ENCODE data around the gene DROSHA.
"Not testable (repeated sequence)": the region's sequence is repeated elsewhere in the genome, so short reads cannot be mapped to it uniquely, and the experiment has no call there.

DROSHA gene

DNA sequence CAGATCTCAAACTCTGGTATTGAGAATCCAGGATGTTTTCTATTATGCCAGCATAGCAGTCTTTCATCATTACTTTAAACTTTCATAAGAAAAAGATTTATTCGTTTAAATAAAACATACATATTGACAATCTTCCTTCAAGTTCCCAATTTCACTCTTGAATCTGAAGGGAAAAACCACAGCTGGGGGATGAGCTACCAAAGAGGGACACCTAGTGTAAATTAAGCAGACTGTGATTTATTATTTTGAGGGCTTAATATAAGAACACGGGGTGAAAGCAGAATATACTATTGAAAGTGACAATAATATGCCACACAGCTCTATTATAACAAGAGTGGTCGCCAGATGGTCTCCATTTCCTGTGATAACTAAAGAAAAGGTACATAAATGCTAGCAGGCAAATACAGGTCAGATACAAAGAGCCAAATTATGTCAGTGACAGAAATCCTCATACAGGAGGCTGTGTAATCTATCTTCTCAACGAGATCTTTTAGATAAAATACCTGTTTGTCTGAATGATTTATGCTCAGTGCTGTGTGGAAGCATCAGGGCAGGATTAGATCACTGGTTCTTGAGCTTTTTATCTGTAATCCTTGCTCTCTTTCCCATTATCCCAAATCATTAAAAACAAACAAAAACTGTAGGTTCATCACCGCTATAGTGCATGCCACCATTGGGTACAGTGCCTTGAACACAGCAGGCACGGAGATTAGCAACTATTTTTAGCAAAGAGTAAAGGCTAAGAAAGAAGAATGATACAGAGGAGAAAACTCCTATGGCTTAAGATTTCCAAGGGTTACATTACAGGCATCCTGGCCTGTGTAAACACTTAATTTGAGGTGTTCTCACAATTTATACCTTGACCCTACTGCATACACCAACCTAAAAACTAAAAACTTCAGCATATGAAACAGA, 116.6 kb downstream of the DROSHA start:
- DNase-seq, result no peak

DNA sequence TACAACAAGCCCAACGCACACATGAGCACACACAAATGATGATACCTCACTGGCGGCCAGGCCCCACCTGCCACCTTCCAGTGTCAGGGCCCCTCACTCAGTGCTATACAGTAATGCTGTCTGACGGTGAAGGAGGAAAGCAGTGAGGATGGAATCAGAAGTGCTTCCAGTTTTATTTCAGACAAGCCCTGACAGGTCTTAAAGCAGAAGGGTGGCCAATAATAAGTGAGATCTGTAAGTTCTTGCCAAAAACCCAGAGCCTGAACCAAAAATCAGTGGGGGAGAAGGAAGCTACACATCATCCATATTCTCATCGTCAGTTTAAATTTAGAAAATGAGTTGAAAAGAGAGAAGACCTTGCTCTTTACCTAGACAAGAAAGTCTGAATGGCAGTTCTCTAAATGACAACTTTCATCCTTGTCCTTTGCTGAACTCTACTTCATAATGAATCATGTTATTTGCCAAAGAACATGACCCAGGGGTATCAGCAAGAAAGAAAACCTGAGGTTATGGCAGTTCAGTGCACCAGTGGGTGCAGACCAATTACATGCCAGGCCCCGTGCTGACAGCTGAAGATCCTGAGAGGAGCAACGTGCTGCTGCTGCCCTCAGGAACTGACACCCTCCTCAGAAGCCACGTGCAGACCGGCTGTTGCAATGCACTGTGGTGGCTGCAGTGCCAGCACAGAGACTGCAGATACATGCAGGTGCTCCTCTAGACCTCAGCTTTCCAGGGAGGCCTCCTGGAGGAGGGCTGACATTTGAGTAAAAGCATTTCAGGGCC, 118.7 kb downstream of the DROSHA start:
- no peak for DNase-seq

DNA sequence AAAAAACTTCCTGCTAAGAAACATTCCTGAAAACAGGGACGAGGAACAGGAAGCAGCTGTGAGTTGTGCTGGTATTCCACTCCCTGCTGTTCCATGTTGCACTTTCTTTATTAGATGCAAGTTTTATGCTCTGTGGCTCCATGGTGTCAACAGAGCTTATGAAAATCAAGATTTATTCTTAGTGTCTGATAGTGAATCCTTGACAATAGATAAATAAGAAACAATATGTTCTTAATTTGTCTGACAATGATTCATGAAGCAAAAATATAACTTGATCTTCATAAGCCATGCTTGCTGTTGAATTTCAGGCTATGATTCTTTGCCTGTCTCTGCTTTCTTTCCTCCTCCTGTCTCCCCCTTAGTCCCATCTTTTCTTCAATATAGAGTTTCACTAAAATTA, 119.6 kb downstream of the DROSHA start:
- no peak for DNase-seq

DNA sequence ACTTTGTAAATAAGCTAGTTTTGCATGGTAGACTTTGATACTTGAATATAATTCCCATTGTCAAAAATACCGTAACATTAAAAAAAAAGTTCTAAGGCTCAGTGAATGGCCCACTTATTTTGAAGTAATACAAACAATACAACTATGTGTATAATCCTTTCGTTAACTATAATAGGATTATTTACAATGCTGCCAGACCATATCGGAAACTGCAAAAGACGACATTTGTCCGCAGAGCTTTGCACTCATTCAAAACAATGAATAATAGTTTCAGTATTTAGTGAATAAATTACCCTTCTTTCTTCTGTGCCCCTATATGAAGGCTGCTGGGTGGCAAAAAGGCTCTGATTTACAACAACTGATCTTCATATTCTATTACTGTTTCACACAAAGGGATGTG, 121.8 kb downstream of the DROSHA start:
- no peak for DNase-seq

DNA sequence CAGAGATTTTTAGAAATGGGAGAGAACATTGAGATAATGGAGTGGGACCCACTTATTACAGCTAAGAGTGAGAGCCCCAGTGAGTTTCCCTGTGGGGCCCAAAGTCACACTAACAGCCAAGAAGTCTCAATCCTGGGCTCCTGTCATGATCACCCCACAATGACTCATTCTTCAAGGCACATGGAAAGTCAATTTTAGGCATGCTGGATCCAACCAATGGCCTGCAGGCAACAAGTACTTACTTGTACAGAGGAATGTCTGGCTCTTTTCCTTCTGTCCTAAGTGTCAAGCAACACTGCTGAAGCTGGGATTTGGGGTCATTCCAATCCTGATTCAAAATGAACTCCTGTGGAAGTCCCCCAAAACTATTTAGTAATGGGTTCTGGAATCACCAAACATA, 123.1 kb downstream of the DROSHA start:
- no peak for DNase-seq

DNA sequence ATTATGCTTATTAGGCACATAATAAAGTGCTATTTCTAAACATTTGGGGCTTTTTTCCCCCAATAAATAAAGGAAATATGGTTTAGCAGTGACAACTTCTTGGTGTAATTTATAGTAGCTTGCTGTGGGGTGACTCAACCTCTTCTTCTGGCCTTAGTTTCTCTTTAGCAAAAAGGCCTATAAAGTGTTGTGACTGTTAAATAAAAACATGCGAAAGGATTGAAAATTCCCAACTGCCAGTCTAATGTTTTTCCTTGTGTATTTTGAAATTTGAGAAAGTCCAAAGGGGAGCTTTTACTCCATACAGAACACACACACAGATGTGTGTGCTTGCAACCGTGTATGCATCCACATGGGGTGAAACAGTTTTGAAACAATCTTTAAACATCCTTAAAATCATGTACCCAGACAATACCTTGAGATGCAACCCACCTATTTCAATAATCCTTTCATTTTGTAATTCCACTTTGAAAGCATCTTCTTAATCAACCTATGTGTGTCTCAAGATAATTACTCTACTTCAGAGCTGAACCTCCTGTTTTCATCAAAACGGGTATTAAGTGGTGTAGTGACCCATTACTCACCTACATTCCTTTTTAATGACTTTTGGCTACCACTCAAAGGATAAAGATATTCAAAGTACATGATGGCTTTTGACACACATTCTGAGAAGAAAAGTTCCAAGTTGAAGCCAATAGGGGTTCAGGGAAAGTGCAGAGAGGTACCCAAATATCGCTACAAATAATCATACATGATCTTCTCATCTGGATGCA, 123.8 kb downstream of the DROSHA start:
- no peak for DNase-seq

DNA sequence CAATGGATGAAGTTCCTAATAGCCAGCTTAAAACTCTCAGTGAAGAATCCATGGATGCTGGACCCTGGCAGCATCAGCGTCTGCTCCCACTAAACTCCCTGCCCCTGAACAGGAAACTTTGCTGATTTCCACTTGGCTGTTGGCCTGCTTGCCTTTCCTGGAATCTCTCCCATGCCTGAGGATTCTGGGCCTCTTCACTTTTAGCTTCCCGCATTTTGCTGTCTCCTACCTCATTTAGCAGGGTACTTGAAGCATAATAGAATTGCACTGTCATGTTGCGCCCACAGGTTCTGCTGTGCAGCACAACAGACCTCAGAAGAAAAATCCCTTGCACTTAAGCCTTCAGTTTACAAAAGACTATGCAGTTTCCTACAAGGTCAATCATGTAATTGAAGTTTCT, 127.6 kb downstream of the DROSHA start:
- no peak for DNase-seq

DNA sequence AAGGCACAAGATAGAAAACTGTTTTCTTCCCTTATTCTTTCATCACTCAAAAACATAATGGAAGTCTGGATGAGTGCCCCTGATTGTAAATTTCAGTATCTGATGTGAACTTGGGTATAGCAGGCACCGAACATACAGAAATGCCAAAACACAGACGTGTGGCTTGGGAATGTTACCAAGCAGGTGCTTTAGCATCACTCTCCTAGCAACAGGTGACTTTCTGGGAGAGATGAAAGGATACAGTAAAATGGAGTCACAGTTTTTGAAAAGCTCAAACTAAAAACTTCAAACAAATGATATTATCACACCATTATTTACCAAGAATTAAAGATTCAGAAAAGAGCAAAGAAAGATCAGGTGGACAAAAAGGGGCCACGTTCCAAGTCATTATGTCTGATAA, 130.2 kb downstream of the DROSHA start:
- no peak for DNase-seq

DNA sequence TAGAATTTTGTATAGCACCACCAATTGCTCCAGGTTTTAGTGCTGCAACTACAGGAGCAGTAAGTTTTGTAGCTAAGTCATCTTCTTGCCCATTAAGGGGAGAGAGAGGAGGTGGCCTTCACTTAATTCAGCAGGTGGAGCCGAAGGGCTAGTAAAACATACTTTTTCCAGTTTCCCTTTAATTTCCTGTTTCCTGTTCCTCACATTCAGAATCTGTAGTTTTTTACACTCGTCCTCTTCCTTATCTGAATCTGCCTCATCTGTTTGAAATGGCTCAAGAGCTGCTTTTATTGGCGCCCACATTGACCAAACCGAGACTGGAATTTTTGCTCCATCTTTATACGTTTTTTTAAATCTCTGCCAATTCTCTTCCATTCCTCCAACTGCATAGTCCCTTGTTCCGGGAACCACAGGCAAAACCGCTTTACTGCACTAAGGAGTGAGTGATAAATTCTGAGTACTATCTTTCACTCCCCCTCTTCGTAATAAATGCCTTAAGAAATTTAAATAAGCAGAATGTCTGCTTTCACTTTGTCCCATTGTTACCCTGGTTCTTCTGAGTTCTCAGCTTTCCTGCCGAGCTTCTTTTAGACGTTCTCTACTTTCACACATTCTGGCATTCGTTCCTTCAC, 133.9 kb downstream of the DROSHA start:
- DNase-seq, result no peak

DNA sequence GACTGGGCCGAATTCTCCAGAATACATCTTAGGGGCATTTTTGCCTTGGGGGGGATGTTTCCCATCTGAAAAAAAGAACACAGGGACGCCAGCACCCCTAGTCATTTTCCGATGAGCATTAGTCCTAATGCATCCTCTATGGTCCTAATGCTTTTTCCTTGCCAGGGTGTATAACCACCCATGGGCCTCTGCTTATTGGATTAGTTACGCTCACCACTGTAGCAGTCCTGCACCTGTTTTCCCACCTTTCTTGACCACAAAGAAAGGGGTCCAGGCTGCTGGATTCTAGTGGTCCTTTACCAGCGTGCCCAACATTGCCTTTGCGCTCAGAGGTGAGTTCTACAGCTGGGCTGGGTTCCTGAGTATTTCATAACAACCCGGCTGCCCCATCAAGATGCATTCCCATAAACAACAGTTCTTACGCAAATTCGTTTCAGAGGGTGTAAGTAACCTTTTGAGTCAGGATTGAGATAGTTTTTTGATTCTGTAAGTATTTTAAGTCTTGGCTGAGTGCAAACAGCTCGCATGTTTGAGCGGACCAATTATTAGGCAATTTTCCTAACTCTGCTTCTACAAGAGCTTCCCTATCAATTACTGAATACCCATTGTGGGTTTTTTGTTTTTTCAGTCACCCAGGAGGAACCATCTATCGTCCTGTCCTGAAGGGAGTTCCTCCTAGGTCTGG, 135.1 kb downstream of the DROSHA start:
- DNase-seq, result no peak

DNA sequence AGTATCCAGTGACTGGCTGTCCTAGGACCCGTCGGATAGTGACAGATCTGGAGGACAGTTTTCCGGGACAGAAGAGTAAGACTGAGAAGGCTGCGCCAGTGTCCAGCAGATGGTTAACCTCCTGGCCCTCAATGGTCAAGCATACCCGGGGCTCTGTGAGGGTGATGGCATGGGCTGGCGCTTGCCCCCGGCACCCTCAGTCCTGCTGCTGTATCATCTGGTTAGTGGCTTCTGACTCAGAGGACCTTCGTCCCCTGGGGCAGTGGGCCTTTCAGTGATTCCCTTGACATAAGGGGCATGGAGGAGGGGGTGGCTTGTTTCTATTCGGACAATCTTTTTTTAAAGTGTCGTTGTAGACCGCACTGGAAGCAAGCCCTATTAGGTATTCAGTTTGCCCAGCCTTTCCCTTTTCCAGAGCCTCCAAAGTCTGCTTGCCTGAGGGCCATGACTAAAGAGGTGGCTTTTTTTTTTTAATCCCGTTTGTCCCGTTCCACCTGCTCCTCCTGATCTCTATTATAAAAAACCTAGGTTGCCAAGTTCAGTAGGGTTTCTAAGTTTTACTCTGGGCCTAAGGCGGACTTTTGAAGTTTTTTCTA, 136.3 kb downstream of the DROSHA start:
- not testable (repeated sequence) for DNase-seq

DNA sequence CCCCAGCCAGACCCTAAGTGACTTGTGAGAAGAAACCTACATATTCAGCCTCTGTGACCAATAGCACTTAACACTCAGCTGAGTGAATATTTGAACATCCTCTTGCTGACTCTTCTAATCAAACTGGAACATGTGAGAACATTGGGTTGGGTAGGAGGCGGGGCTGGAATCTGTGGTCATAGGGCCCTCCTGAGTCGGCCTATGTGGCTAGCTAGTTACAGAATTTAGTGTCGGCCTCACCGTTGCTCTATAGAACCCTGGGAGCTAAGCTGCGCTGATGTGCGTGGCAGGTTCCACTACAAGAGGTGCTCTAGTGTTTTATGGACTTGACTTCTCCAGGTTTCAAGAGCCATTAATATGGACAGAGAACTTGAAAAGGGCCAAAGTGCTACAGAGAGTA, 138.8 kb downstream of the DROSHA start:
- DNase-seq, result no peak

DNA sequence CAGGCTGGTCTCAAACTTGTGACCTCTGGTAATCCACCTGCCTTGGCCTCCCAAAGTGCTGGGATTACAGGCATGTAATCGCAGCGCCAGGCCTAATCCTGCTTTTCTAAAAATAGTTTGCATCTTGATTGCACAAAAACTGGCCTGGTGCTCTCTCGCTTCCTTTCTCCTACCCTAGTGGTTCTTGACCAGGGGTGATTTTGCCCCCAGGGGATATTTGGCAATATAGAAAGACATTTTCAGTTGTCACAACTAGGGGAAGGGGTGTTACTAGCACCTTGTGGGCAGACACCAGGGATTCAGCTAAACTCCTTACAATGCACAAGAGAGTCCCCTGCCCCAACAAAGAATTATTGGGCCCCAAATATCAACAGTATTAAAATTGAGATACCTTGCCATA, 139.8 kb downstream of the DROSHA start:
- DNase-seq, result no peak

DNA sequence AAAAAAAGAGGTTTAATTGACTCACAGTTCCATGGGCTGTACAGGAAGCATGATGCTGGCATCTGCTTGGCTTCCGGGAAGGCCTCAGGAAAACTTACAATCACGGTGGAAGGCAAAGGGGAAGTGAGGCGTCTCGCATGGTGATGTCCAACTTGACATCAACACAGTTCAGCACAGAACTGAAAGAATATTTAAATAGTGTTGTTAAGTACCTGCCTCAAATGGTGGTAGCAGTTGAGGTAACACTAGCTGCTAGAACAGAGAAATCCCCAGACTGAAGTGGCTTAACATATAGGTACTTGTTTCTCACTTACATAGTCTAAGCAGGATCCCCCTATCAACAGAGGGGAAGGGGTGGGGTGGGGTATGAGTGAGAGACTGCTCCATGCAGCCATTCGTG, 141.6 kb downstream of the DROSHA start:
- DNase-seq, result no peak

DNA sequence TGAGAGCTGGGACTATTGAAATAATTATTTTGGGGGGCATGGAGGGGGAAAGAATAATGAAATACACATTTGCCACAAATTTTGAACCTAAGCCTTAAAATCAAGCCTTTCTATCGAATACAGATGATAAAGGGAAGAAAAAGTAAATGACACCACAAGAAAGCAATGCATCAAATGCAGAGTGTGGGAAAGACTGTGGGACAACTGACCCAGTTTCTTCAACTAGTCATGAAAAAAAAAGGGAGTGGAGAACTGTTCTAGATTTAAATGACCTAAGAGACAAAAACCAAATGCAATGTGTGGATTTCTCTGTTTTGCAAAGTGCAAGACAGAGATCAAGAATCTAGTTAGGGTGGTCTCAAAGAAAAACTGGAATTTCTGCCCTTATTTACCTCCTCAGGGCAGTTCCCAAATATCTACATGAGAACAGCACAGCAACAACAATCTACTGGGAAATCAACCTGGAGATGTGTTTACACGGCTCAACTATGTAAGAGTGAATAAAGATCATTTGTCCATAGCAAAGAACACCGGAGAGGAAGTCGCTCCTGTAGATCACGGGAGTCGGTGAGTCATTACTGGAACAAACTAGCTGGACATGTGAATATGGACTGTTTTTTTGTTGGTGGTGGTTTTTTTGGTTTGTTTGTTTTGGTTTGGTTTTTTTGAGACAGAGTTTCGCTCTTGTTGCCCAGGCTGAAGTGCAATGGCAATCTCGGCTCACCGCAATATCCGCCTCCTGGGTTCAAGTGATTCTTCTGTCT, 145.9 kb downstream of the DROSHA start:
- no peak for DNase-seq

DNA sequence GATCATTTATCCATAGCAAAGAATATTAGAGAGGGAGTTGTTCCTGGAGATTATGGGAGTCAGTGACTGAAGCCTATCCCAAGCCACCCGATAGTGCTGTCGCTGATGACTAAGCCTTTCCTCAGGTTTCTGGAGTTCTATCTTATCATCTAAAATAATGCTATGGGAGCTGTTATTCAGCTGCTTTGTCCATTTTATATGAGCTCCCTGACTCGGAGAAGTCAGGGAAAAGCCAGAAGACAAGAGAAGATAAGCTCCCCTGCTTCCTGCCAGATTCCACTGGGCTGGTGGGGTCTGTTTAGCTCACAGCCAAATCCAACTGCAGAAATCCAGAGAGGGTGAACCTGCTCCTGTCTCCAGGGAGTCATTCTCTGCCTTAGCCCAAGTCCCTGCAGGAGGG, 148.2 kb downstream of the DROSHA start:
- no peak for DNase-seq

DNA sequence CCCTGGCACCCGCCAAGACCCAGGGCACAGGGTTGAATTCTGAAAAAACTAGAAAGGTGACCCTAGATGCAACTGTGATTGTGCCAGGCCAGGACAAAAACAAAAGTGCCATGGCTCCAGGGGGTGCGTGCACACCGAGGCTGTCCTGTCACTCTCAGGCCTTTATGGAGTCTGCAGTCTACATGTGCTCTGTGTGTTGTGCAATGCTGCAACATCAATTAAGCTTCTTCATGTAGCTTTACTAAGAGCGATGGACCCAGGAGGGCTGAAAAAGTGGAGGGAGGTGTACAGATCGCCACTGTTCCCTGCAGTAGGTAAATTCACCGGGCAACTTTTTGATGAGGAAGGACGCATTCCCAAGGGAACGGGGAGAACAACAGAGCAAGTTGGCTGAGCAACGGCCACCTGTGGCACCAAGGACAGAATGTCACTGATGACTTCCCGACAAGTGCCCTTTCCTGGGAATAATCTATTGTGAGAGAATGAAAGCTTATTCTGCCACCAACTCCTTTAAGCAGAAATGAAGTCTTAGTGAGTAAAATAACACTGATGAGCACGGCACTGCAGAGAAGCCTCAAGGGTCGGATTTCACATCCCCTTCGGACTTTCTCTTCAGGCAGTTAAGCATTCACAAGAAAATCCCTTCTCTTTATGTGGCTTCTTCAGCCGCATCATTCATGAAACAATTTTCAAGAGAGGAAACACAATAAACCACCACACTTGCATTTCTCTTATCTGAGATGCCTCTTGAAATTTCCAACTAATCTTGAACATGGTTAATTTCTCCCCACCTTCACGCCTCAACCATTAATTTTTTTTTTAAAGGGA, 149.6 kb downstream of the DROSHA start:
- DNase-seq, result no peak

DNA sequence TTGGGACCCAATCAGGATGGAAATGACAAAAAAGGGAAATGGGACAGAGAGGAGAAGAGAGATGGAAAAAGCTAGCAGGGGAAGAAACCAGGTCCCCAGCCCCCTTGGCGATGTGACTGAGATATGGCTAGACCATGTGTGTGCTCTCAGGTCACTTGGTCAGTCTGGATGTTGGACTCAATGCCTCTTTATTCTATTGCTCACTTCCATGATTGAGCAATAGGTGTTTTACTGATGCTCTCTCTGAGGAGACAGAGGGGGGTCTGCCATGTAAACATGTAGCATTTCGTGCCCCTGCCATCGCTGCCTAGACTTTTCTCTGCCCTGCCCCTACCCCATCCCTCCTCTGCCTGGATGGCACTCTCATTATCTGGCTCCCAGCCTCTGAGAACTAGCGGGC, 150.6 kb downstream of the DROSHA start:
- no peak for DNase-seq

DNA sequence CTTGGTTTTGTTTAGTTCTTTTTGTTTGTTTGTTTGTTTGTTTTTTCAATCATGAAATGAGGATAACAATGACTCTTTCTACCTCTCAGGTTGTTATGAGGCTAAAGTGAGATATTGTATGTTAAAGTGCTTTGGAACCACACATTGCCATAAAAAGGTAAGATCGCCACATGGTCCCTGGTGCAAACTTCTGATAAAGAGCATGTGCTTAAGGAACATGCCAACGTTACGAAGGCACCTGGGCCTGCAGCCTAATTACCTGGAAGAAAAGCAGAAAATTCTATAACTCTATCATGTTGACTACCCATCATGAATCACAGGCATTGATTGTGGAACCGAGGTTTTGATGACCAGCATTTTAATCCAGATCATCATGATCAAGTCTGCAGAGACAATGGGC, 151.8 kb downstream of the DROSHA start:
- DNase-seq, result no peak

DNA sequence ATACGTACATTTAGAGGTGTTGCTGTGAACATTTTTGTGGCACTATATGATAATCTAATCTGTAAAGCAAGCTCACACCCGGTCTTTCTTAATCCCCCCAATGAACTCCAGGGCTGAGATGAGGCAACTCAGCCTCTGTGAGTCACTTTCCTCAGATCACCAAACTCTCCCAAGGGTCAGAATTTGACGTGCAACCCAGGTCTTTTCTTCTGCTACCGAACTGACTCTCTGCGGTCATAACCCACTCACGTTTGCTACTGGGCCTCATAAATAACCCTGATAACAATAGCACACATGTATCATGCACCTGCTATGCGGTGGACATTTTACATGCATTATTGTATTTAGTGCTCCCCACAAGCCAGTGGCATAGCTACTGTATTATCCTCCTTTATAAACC, 153.1 kb downstream of the DROSHA start:
- DNase-seq, result no peak
